Measurements from ENCODE around the gene SAMD1.

The SAMD1 gene

DNA sequence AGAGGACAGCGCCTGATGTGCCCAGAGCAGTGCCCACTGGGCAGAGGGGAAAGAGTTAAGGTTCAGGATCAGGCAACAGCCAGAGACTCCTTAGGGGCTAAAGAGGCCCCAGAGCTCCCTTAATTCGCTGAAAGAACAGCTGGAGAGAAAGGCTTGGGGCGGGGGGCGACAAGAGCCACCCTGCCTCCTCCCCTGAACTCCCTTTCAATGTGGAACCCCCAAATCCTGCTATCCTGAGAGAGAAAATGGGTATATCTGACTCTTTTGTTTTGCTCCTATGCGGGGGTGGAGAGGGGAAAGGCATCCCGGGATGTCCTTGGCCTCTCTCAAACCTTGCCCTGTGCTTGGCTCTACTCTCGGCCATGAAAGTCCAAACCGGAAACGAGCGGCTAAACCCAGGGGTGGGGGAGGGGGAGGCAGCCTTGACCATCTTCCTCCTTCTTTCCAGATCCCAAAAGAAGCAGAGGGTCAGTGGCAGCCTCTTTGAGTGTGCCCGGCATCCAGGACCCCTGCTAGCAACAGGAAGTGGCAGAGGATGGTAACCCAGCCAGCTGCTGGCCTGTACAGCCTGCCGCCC lies 22.3 kb upstream of the SAMD1 start:
- no peak for DNase-seq

DNA sequence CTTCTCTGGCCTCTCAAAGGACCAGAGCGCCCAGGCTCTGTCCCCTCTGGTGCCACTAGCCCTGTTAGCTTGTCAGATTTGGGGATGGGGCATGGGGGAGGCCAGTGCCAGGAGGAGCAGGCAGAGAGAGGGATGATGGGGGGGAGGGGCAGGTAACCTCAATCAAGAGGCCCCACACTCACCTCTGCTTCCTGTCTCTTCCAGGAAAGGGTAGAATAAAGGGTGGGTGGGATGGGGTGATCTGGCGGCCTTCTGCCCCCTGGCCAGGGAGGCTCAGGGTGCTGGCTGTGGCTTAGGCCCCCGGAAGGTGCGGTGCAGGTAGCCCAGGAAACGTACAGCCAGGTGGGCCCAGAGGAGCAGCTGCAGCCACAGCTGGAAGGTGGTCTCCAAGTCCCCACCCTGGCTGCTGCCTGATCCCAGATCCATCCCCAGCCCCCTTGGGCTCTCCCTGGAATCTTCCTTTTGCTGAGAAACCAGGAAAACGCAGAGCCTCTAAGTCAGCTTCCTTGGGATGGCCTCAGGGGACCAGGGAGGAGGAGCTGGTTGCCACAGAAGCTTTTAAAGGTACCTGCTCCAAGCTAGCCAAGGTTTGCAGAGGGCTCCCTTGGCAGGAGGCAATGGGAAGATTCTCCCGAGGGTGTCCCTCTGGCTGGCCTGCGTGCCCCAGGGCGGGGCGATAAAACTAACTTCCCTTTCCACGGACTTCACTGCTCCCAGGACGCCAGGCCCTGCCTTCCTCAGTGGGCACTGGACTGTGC lies 21.7 kb upstream of the SAMD1 start:
- peak; percentile 26 for DNase-seq

DNA sequence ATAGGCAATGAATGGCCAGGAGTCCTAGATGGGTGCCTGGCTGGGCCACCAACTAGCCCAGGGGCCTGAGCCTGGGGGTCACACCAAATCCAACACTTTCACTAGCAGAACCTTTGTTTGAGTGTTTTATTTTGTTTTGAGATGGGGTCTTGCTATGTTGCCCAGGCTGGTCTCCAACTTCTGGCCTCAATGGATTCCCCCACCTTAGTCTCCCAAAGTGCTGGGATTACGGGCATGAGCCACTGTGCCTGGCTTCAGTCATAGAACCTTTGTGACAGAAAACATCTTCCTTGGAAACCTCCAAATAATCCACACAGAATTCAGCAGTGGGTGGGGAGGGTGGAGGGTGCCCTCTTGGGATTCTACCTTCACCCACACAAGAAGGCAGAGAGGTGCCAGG lies 20.9 kb upstream of the SAMD1 start:
- no peak for DNase-seq

DNA sequence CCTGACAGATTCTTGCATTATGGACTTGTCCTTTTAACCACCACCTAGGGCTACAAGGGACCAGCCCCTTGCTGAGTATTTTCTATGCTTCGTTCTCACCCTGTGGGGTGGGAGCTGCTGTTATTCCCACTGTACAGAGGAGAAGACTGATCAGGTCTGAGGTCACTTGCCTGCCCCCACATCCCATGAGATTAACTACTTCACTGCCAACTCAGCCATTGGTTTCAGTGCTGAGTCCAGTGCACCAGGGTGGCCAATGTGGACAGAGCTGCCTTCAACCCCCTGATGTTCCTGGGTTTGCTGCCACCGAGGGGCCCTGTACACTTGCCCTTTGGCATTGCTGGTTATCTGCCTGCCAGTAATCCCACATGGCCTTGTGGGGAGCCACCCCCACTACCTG lies 20.1 kb upstream of the SAMD1 start:
- no peak for DNase-seq

DNA sequence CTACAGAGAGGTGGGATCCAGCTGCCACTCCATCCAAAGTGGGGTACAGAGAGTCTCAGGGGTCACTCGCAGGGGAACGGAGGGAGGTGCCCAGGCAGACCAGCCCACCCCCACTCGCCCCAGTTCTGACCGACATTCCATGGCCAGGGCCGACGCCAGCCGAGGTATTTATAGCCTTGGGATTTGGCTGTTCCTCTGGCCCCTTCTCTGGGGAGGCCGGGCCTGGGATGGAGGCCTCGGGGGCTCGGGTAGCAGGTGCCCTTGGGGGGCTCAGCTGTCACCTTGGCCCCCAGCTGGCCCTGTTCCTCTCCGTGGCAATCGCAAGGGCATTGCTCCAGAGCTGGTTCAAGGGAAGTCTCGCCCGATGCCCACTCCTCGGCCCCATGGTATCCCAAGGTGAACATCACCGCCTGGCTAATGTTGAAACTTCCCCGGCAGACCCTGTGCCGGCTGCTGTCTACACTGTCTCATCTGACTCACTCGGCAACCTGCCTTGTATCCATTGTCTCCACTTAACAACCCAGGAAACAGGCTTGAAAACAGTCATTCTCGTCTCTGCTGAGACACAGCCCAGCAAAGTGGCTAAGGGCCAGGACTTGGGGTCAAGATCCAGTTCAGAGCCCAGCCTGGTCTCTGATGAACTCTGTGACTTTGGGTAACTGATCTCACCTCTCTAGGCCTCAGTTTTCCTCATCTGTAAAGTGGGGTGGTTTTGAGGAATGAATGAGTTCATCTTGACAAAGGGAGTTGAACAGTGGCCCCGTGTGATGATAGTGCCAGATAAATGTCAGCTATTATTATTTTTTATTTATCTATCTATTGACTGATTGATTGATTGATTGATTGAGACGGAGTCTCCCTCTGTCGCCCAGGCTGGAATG lies 17.3 kb upstream of the SAMD1 start:
- no peak for DNase-seq

DNA sequence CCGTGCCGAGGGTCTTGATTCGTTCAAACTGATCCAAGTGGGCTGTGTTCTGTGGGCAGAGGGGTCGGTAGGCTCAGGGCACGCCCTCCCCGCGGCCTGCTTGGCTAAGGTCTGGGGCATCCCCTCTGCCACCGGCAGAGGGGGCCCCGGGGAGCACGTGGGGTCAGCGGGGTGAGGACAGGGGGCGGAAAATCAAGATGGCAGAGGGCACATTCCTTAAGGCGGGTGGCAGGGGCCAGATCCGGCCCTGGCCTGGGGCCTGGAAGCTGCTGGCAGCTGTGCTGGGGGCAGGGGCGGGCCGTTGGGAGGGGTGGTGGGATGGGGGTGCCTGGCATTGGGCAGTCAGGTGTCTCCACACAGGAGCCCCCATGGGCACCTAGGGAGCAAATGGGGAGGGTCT lies 16.3 kb upstream of the SAMD1 start:
- no peak for DNase-seq

DNA sequence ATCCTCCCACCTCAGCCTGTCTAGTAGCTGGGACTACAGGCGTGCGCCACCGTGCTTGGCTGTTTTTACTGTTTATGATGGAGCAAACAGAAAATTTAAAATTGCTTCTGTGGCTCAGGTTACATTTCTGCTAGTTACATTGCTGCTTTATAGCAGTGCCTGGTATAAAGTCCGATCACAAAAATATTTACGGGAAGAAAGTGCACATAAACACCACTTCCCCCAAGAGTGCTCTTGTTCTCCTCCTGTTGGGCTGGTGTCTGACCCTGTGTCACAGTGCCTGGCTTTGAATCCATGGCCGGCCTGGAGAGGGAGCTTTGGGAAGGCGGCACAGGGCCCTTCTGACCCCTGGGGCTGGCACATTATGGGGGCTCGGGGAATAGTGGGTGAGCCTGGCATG lies 15.1 kb upstream of the SAMD1 start:
- DNase-seq: no peak

DNA sequence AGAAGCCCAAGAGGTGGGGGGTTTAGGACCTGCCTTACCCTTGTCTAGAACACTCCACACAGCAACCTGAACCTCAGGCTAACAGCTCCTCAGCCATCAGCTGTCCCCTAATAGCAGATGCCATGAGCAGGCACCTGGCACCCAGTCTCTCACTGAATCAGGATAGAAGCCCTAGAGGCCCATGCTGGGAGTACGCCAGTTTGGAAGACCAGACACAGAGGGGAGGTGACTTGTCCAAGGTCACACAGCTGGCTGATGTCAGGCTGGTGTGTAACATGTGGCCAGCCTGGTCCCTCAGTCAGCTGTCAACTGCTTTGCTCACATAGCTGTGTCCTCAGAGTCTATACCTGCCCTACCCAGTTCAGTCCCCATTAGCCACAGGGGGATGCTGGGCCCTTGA lies 12.8 kb upstream of the SAMD1 start:
- no peak for DNase-seq

DNA sequence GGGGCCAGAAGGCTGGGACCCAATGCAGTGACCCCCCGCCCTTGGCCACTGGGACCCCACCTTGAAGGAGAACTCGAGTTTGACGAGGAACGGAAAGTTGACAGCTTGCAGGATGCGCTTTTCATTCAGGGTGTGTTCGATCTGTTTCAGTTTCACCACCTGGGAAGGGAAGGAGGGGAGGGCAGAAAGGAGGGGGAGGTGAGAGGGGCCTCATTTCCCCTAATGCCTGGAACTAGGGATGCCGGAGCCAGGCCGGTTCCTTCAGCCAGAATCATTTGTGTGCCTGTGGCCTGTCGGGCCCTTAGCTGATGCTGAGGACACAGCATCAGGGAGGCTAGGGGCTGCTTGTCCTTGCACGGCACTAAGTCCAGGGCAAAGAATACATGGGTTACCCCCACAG lies 12.2 kb upstream of the SAMD1 start:
- DNase-seq: no peak

DNA sequence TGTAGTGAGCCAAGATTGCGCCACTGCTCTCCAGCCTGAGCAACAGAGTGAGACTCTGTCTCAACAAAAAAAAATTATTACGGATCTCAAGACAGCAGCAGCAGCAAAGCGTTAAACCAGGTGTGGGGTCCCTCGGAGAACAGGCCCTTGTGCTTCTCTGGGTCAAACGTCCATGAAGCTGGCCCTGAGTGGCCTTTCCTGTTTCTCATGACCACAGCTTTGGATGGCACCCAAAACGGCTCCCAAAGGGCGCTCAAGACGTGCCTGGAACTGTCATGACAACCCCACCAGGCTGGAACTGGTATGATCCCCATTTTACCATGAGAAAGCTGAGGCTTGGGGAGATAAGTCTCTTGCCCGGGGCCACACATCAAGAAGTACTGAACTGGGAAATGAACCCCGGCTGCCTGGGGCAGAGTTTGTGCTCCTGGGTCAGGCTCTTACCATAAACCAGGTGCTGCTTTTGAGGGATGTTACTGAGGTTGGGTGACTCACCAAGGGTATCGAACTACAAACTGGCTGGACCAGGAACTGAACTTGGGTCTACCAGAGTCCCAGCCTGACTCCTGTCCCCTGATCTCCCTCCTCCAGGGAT lies 11.6 kb upstream of the SAMD1 start:
- no peak for DNase-seq

DNA sequence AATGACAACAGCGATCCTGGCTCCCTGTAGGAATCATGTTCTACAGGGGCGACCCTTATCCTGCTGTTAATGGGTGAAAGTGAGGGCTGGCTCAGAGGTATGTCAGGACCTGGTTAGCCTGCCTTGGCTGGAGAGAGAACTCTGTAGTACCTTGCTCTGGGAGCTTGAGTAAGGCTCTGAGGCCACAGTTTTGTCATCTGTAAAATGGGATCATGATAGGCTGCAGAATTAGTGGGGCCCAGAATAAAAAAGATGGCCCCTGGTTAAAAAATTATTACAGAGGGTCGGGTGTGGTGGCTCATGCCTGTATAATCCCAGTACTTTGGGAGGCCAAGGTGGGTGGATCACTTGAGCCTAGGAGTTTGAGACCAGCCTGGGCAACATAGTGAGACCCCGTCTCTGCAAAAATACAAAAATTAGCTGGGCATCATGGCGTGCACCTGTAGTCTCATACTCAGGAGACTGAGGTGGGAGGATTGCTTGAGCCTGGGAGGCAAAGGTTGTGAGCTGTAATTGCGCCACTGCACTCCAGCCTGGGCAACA lies 10.5 kb upstream of the SAMD1 start:
- no peak for DNase-seq

DNA sequence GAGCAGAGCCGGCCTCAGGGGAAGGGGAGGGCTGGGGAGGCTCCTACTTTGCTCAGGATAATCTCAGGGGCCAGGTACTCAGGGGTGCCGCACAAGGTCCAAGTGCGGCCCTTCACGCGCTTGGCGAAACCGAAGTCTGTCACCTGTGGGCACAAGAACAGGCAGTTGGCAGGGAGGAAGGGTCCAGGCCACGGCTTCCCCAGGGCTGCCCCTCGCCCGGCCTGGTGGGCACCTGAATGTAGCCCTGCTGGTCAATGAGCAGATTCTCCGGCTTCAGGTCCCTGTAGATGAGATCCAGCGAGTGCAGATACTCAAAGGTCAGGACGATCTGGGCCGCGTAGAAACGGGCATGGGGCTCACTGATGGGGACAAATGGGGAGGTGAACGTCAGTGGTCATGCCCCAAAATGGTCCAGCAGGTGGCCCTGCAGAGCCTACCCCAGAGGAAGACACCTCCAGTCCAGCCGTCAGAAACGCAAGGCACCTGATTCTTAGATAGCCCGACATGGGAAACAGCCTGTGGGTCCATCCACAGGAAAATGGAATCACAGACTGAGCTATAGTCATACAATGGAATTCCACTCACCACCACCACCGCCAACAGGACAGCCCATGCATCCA lies 7.1 kb upstream of the SAMD1 start:
- DNase-seq: no peak

DNA sequence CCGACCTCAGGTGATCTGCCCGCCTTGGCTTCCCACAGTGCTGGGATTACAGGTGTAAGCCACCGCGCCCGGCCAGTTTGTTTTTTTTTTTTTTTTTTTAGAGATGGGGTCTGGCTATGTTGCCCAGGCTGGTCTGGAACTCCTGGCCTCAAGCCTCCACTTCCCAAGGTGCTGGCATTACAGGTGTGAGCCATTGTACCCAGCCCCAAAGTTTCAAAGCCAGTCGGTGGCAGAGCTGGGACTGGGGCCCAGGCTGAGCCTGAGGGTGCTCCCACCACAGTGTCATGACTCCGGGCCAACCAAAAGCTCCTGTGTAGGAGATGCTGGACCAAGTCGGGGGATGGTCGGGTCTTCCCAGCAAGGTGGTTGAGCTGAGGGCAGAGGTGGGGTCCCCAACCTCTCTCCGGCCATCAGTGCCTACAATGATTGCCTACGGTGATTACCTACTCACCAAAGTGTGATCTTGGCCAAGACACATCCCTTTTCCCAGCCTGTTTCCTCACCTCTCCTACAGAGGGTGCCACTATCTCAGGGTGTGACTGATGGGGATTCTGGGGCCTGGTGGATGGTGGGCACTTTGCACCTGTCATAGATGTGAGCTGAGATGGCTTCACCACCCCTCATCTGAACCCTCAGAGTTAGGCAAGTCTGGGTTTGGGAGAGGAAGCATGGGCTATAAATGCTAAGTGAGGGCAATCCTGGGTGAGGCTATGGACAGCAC lies 5.9 kb upstream of the SAMD1 start:
- no peak for DNase-seq

DNA sequence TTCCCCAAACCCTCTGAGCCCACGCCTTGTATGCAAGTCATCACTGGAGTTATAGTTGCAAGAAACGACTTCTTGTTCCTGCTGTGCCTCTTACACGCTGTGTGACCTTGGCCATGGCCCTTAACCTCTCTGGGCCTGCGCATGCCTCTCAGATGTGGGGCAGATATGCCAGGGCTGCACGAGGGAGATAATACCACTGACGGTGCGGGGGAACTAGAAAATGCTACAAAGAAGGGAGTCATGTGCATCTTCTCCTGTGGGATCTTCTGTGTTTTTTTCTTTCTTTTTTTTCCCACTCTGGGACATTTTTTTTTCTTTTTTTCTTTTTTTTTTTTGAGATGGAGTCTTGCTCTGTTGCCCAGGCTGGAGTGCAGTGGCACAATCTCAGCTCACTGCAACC lies 4.3 kb upstream of the SAMD1 start:
- DNase-seq: no peak

DNA sequence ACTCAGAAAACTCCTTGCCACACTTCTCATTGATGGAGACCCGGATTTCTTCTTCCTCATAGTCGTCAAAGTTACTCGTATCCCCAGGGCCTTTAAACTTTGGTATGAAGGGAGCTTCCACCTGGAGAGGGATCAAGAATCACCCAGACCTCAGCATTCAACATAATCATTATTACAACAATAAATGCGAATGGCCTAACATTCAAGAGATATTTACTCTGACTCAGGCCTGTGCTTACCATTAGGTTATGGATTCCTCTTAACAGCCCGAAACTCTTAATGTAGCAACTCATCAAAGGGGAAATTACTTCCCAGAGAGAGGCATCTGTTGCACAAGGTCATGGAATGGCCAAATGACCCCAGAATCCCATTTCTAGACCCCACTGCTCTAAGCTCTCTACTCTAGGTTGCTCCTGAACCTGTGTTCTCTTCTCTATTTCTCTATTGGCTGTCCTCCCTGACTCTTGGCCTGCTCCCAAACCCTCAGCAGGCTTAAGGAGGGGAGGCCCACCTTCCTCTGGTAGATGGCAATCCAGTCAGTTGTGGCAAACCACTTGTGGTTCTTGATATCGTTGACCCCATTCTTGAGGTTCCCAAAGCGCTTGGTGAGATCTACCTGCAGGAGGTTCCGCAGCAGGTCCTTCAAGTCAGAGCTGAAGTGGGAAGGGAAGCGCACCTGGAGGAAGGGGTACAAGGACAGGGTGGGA lies 2.7 kb upstream of the SAMD1 start:
- no peak for DNase-seq

DNA sequence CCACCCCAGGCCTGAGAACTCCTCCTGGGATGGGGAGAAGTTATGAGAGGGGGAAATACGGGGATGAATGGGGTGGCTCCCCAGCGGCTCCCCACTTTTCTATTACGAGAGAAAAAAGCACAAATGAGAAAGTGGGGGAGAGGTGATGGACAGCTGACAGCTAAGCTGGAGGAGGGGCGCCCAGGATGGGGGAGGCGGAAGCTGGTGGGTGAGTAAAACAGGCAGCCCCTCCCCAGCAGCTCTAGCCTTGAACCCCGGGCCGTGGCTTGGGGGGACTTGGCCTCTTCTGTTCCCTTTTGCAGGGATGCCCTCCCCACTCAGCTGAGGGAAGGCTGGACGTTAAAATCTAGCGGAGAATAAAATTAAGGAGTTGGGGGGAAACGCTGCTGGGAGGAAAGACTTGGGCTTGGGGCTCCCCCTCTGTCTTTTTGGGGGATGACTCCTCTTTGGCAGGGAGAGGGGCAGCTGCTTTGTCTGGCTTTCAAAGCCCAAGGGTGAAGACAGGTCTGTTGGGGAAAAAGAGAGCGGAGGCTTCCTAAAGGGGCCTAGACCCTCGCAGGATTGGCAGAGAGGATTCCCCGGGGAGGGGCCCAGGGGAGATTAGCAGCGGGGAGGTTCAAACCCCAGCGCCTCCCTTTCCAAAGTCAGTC lies 1.4 kb upstream of the SAMD1 start:
- no peak for DNase-seq

DNA sequence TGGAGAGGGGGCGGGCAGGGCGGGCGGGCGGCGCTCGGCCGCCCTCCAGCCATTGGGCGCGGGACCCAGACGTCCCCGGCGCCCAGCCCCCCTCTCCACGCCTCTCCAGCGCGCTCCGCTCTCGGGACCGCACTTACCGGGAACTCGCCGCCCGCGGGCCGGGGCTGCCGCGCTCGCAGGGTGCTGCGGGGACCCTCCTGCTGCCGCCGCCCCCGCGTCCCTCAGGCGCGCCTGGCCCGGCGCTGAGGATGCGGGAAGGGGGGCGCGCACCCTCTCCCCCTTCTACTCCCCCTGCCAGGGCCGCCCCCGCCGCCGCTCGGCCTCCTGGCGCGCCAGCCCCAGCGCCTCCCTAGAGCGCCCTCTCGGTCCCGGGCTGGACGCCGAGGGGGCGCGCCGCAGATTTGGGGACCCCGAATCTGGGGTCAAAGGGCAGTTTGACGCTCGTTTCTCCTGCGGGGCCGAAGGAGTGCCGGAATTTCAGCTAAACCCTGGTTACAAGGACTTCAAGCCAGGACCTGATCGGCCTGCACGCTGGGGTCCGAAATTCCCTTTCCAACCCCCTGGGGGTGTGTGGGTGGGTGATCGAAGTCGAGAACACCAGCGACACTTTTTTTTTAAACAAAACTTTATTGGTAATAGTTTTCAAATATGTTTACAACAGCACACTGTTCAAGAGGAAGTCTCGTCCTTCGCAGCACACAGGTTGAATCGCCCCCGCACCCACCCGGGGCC lies 696 bp upstream of the SAMD1 start:
- peak; percentile 48 for DNase-seq

DNA sequence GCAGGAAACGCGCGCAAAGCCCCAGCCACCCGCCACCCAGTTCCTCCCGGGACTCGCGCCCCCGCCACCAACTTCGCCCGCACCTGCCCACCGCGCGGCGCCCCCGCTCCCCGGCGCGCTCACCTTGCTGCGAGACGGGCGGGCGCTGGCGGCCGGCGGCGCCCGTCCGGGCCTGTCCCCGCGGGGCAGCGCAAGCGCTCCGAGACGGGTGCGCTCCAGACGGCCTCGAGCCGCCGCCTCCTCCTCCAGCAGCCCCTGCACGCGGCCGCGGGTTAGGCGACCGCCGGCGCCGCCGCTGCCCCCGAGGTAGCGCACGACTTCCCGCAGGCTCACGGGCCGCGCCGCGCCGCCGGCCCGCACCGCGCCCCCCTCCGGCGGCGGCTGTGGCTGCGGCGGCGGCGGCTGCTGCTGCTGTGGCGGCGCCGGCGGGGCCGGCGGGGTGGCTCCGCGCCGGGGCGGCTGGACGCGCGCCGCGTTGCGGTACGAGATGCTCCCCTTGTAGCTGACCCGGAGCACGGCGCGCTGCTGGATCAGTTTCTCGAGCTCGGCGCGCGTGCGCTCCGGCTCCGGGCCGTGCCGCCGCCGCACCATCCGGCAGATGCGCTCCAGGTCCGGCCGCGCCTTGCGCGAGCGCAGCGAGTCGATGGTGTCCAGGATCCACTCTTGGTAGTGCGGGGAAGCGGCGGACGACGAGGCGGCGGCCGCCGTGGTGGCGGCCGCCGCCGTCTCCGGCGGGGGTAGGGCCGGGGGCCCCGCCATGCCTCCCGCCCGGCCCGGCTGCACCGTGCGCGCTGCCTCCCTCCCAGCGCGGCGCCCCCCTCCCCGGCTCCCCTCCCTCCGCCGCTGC lies 666 bp downstream of the SAMD1 start:
- peak; percentile 51 for DNase-seq

DNA sequence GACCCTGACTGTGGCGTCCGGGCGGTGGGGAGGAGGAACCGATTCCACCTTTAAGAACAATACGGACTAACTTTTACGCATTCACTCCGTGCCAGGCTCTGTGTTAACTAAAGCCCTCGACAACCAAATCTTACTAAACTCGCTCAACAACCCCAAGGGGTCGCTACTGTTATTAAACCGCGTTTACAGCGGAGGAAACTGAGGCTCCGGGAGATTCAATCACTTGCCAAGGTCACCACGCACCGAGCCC lies 1.2 kb downstream of the SAMD1 start:
- no peak for DNase-seq
